ENCODE results near the gene ROR1.

DNA sequence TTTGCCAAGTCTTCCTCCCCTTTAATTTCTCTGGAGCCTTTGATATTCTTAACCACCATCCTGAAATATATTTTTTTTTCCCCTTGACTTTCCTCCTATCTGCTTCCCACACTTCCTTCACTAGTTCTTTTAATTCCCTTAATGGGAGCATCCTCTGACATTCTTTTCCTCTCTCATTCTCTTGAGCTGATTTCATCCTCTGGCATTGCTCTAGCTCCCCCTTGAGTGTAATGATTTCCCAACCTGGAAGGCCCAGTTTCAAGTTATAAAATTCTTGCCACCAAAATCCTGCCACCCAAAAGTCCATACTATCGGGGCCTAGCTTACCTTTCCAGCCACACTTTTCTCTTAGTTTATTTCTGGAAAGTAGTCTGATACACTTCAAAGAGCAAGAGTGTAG, 390.2 kb downstream of the ROR1 start:
- TF ChIP-seq, protein P1, sequence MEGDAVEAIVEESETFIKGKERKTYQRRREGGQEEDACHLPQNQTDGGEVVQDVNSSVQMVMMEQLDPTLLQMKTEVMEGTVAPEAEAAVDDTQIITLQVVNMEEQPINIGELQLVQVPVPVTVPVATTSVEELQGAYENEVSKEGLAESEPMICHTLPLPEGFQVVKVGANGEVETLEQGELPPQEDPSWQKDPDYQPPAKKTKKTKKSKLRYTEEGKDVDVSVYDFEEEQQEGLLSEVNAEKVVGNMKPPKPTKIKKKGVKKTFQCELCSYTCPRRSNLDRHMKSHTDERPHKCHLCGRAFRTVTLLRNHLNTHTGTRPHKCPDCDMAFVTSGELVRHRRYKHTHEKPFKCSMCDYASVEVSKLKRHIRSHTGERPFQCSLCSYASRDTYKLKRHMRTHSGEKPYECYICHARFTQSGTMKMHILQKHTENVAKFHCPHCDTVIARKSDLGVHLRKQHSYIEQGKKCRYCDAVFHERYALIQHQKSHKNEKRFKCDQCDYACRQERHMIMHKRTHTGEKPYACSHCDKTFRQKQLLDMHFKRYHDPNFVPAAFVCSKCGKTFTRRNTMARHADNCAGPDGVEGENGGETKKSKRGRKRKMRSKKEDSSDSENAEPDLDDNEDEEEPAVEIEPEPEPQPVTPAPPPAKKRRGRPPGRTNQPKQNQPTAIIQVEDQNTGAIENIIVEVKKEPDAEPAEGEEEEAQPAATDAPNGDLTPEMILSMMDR (IDR thresholded peaks at IDR 0.05), result peak; percentile 26 to 40 (median 32)
- TF ChIP-seq POLR2A (IDR thresholded peaks at IDR 0.05), result no peak

Data from uterus (tissue), 2 donors.